Gastrocnemius medialis (tissue), 4 donors: ENCODE measurements around the gene AUTS2. TPM values are rescaled to one million over a fixed set of nuclear protein-coding genes. Genes with fewer than 3 reads are reported as not detected.
"Not testable (repeated sequence)": the region's sequence is repeated elsewhere in the genome, so short reads cannot be mapped to it uniquely, and the experiment has no call there.

Experiments used
- ATAC-seq, 2 donors: fragments of 150-250 bp; one replicate each; pipeline ENCODE4 v1.9.1; 2016
- DNase-seq, 2 donors: peaks; one replicate each; pipeline ENCODE4 v3.0.0-alpha.2; 2019
- H3K27ac ChIP-seq, 4 donors: fragments of 200-600 bp; sonication (generic); 1 replicate in 1 of 4; 2 replicates in 3 of 4; pipeline ENCODE4 v1.5.1; 2016 to 2018; ENCODE audit warnings: mild to moderate bottlenecking in 2 of 4, moderate library complexity in 1 of 4
- H3K27me3 ChIP-seq, 3 donors: fragments of 200-600 bp; sonication (generic) in 2 of 3; 1 replicate in 1 of 3; 2 replicates in 2 of 3; pipeline versions ENCODE4 v1.5.1 to v1.6.0; 2016 to 2019; ENCODE audit warnings: mild to moderate bottlenecking in 1 of 3, moderate library complexity in 1 of 3
- H3K36me3 ChIP-seq, 2 donors: fragments of 200-600 bp; sonication (generic) in 1 of 2; one replicate each; pipeline ENCODE4 v1.5.1; 2017 to 2018
- H3K4me1 ChIP-seq, 2 donors: fragments of 200-600 bp; sonication (generic) in 1 of 2; one replicate each; pipeline ENCODE4 v1.5.1; 2016 to 2017; ENCODE audit warnings: mild to moderate bottlenecking in 2 of 2
- H3K4me3 ChIP-seq, 4 donors: fragments of 200-600 bp; sonication (generic) in 3 of 4; 1 replicate in 1 of 4; 2 replicates in 3 of 4; pipeline ENCODE4 v1.5.1; 2016 to 2019; ENCODE audit warnings: mild to moderate bottlenecking in 2 of 4
- H3K9me3 ChIP-seq, 3 donors: fragments of 200-600 bp; sonication (generic) in 2 of 3; 1 replicate in 1 of 3; 2 replicates in 2 of 3; pipeline ENCODE4 v1.5.1; 2016 to 2019
- CTCF ChIP-seq, 5 experiments: fragments of 450-650 bp in 3 of 5; fragments of 200-600 bp in 2 of 5; sonication (generic) in 2 of 5; IDR thresholded peaks in 4 of 5; conservative IDR thresholded peaks in 1 of 5; 1 replicate in 4 of 5; 2 replicates in 1 of 5; pipeline ENCODE4 v1.5.1; 2016 to 2019; ENCODE audit warnings: antibody characterized with exemption in 5 of 5, mild to moderate bottlenecking in 3 of 5, moderate library complexity in 3 of 5
- POLR2A ChIP-seq, 2 donors: fragments of 450-650 bp; IDR thresholded peaks; one replicate each; pipeline ENCODE4 v1.6.1; 2017; ENCODE audit warnings: antibody characterized with exemption in 2 of 2, mild to moderate bottlenecking in 2 of 2, moderate library complexity in 2 of 2
- in situ Hi-C, 4 donors: fragments of 200-750 bp; cut with MboI; loops; one replicate each; pipeline versions ENCODE4 v1.15.0 to v1.8.0; 2017; ENCODE audit warnings: low sequenced_read_pairs in 4 of 4
- intact Hi-C: fragments of 100-400 bp; cut with DNase I; formaldehyde crosslinking; loops from one replicate; pipeline ENCODE4 v1.15.1; 2023; ENCODE audit warnings: low total_unique reads
- total RNA-seq, 4 donors: library from RNA; depleted of rRNA; stranded (reverse); fragments of >200 nt; gene quantifications; one replicate each; pipeline versions ENCODE4 v1.1.0 to v1.2.3, GENCODE V29; 2016

The AUTS2 gene
- total RNA-seq, 4 donors from 2014 or later = 2.5 to 16.2 (median 8.5) TPM

- TF ChIP-seq POLR2A (IDR thresholded peaks at IDR 0.05) = no peak
- TF ChIP-seq CTCF (IDR thresholded peaks at IDR 0.05 in 4 of 5, conservative IDR thresholded peaks at IDR 0.05 in 1 of 5) = no peak
- H3K27ac ChIP-seq = no peak overlapping the region
- intact Hi-C loops (no loop called here), in situ Hi-C loops (no loop called here)
- no peak for DNase-seq
- no peaks in the 10 kb centered on the region for H3K4me1 ChIP-seq
- H3K27me3 ChIP-seq = no peaks in the 10 kb centered on the region
- H3K9me3 ChIP-seq = no peaks in the 10 kb centered on the region
- no peak for ATAC-seq
- no peak overlapping the region for H3K4me3 ChIP-seq
- H3K36me3 ChIP-seq = no peaks in the 10 kb centered on the region
These were observed 671.9 kb downstream of the AUTS2 start for GRCh38 chr7:70270149-70270548.

DNA sequence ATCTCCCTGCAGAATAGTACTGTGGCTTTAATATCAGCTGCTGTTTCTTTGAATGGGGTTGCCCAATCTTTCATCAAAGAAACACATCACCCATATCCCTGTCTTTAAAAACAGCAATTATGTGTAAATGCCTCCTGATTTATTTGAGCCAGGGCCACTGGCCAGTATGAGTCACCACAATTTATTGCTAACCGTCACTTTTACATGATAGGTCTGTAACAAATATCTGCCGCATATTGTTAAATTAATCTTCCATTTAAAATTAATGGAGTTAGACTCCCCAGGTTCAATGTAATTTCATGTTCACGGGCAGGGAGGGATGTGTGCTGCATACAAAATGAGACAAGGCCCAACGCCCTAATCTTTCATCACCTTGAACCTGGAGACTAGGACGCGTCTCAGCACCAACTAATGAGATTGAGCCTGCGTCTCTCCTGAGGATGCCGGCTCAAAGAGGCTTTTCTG, 673.4 kb downstream of the AUTS2 start:
- no peak for ATAC-seq
- intact Hi-C loops = no loop called here

DNA sequence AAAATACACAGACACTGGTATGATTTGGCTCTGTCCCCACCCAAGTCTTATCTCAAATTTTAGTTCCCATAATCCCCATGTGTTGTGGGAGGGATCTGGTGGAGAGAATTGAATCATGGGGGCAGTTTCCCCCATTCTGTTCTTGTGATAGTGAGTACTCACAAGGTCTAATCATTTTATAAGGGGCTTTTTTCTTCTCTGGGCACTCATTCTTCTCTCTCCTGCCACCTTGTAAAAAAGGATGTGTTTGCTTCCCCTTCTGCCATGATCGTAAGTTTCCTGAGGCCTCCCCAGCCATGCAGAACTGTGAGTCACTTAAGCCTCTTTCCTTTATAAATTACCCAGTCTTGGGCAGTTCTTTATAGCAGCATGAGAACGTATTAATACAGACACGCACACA, 677.3 kb downstream of the AUTS2 start:
- in situ Hi-C loops, DNase-seq: not testable (repeated sequence)

More for the DNA sequence above, 673.4 kb downstream of the AUTS2 start:
- no peaks in the 10 kb centered on the region for H3K36me3 ChIP-seq
- H3K27ac ChIP-seq = no peak overlapping the region
- H3K4me3 ChIP-seq = no peak overlapping the region
- no peak for DNase-seq
- TF ChIP-seq POLR2A (IDR thresholded peaks at IDR 0.05) (no peak), CTCF (IDR thresholded peaks at IDR 0.05 in 4 of 5, conservative IDR thresholded peaks at IDR 0.05 in 1 of 5) (no peak)
- in situ Hi-C loops = no loop called here
- H3K9me3 ChIP-seq = no peaks in the 10 kb centered on the region
- H3K4me1 ChIP-seq = no peaks in the 10 kb centered on the region
- no peaks in the 10 kb centered on the region for H3K27me3 ChIP-seq

GRCh38 chr7:70285187-70285586, 686.9 kb downstream of the AUTS2 start:
- Histone ChIP-seq H3K36me3 (no peaks in the 10 kb centered on the region), H3K27me3 (no peaks in the 10 kb centered on the region), H3K4me3 (no peak overlapping the region), H3K27ac (no peak overlapping the region), H3K4me1 (no peaks in the 10 kb centered on the region), H3K9me3 (no peaks in the 10 kb centered on the region)
- DNase-seq (no peak), ATAC-seq (no peak)
- TF ChIP-seq CTCF (IDR thresholded peaks at IDR 0.05 in 4 of 5, conservative IDR thresholded peaks at IDR 0.05 in 1 of 5) (no peak), POLR2A (IDR thresholded peaks at IDR 0.05) (no peak)
- intact Hi-C loops = no loop called here
- in situ Hi-C loops = no loop called here

More for the DNA sequence above, 677.3 kb downstream of the AUTS2 start:
- H3K9me3 ChIP-seq, H3K4me3 ChIP-seq, H3K4me1 ChIP-seq, H3K36me3 ChIP-seq, intact Hi-C loops, H3K27me3 ChIP-seq, ATAC-seq, H3K27ac ChIP-seq: not testable (repeated sequence)

DNA sequence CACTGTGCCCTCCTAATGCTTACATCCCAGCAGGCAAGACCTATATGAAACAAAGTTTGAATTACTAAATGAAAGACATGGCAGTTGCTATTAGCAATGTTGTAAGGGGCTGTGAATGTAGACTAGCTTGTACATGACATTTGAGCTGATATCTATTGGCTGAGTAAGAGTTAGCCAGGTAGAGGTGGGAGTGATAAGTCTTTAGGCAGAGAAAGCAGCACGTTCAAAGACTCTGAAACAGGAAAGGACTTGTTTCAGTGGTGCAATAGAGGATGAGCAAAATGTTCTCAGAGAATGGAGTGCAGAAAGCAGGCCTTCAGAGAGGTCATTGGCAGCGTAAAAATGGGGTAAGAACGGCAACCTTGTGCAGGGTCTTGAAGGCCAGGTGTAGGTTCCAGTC, 687.6 kb downstream of the AUTS2 start:
- TF ChIP-seq CTCF (IDR thresholded peaks at IDR 0.05 in 4 of 5, conservative IDR thresholded peaks at IDR 0.05 in 1 of 5) = no peak
- TF ChIP-seq POLR2A (IDR thresholded peaks at IDR 0.05) = no peak
- H3K4me3 ChIP-seq = no peak overlapping the region
- H3K27me3 ChIP-seq = no peaks in the 10 kb centered on the region
- H3K36me3 ChIP-seq = no peaks in the 10 kb centered on the region
- ATAC-seq (no peak), DNase-seq (no peak)
- no peaks in the 10 kb centered on the region for H3K4me1 ChIP-seq
- intact Hi-C loops (no loop called here), in situ Hi-C loops (no loop called here)
- no peaks in the 10 kb centered on the region for H3K9me3 ChIP-seq
- no peak overlapping the region for H3K27ac ChIP-seq
